Erythroblast (primary cell): ENCODE measurements around the gene KCNQ5.

Experiments used
- DNase-seq, 2 experiments: peaks; one replicate each; lab custom pipeline; 2025; lab: John Stamatoyannopoulos, UW
- GATA1 ChIP-seq: IDR thresholded peaks from 2 replicates; pipeline ENCODE4 v1.6.1; 2011; ENCODE audit warnings: low read depth, mild to moderate bottlenecking, control low read depth, low read length, moderate library complexity
- POLR2A ChIP-seq: IDR thresholded peaks from 2 replicates; pipeline ENCODE4 v1.6.1; 2011; ENCODE audit warnings: mild to moderate bottlenecking, low read length

The KCNQ5 gene

GRCh38 chr6:72850469-72850868, 228.6 kb downstream of the KCNQ5 start:
- no peak for TF ChIP-seq POLR2A
- TF ChIP-seq GATA1 = no peak

DNA sequence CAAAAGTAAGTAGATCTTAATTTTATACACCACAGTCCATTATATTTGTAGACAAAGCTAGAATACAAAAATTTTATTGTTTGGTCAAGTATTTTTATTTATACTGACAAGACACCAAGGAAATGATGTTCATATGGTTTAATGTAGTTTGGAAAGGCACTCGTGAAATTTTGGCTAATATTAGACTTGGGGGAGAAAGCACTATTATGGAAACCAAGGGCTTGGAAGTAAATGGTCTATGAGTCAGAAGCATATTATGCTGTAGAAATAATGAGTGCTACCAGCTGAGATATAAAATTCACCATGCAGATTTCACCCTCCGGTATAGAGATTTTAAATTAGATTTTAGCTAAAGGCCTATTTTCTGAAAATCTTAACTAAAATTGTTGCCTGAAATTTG, 233.6 kb downstream of the KCNQ5 start:
- TF ChIP-seq GATA1 (no peak), POLR2A (no peak)
- no peak for DNase-seq

More at GRCh38 chr6:72850469-72850868, 228.6 kb downstream of the KCNQ5 start:
- DNase-seq = no peak

- no peak for DNase-seq
- TF ChIP-seq GATA1 = no peak
- TF ChIP-seq POLR2A = no peak
Measured at GRCh38 chr6:72856801-72857200, 234.9 kb downstream of the KCNQ5 start.

DNA sequence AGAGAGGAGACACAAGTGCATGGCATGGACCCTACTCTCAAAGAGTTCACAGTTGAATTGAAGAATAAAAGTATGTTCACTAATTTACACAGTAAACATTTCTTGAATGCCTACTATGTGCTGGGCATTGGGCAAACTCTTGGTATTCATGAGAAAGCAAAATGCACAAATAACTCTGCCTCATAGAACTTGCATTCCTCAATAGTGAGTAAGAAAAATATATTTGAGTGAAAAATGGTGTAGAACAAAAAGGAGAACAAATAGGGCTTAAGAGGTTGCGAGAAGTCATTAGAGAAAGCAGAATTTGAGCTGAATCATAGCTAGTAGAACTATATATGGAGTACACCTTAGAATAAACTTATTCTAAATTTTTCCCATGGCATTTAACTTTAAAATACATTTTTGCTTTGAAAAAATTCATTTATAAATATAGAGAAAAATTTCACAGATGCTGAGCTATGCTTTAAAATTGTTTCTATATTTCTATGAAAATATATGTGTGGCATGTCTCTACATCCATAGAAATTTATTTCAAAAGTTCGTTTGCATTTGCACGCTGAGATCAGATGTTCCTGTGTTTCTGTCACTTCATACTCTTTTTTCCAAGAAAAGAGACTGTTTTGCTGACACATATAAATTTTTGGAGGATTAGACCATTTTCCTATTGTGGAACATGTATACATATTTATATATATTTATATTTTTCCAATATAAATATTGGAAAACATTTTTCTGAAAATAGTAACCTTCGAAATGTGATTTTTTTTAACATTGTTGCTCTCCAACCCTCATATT, 236.1 kb downstream of the KCNQ5 start:
- DNase-seq = no peak
- no peak for TF ChIP-seq GATA1
- no peak for TF ChIP-seq POLR2A

DNA sequence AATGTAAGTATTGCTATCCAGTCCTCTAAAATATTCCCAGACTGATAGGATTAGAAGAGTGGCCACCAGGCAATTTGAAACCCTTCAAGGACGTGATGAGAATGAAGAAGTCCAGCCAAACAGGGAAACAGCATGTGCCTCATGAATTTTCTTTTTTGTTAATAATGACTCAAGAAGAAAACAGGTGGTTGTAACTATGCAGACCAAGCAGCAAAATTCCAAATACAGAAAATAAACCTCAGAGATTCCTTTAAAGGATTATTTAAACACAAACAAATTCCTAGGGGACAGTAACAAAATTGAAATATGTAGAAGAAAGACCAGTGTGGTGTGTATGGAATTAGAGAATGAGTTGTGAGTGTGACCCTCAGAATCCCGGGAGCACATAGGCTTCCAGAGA, 239.2 kb downstream of the KCNQ5 start:
- TF ChIP-seq POLR2A = no peak
- no peak for TF ChIP-seq GATA1
- no peak for DNase-seq

DNA sequence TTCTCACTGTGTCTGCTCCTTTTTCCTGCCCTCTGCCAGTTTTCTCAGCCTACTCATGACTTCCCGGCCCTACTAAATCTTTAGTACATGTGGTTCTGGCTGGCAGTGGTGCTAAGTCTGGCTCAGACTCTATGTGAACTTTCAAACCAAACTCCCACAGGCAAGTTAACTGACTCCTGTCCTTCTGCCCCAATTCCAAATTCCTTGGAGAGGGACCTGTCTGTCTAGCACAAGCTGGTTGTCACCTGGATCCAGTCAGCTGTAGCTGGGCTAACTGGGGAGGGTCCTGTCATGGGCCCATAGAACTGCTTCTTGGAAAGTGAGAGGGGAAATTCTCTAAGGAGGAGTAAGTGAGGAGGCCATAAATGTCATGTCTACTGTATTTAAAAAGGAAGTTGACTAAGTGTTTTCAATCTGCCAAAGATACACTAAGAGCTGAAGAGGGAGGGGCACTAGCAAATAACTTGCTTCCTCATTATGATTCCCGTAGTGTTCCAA, 240.1 kb downstream of the KCNQ5 start:
- TF ChIP-seq GATA1 (no peak), POLR2A (no peak)
- DNase-seq = no peak

DNA sequence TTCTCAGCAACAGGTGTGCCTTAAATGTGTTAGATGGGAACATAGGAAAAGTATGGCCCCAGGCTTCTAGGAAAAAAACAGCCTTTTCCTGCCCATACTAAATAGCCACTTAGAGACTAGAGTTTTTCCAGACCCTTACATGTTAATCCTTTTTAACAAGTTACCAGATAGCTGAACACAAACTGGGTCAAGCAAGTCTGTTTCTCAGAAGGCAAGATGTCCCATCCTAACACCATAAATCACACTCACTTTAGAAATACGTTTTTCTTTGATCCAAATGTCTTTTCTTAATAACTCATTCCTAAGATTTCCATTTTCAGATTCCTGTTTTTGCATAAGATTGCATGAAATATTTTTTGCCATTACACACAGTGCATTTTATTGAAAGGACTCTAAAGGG, 241.3 kb downstream of the KCNQ5 start:
- TF ChIP-seq POLR2A (no peak), GATA1 (no peak)
- no peak for DNase-seq

DNA sequence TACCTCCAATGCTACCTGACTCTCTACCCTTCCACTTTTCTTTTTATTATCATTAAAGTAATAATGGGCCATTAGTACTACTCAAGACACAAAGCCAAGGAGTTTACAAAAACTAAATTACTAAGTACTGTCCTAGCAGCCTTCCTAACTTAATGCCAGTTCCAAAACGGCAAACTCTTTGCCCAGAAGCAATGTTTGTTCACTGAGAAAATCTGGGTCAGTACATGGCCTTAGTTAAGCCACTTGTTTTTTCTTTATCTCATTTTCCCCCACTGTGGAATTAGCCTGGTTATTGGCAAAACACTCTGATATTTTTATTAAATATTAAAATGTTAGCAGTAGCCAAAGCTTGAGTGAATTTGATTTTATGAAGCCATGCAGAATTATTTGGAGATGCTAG, 242.4 kb downstream of the KCNQ5 start:
- DNase-seq = no peak
- TF ChIP-seq POLR2A (no peak), GATA1 (no peak)

DNA sequence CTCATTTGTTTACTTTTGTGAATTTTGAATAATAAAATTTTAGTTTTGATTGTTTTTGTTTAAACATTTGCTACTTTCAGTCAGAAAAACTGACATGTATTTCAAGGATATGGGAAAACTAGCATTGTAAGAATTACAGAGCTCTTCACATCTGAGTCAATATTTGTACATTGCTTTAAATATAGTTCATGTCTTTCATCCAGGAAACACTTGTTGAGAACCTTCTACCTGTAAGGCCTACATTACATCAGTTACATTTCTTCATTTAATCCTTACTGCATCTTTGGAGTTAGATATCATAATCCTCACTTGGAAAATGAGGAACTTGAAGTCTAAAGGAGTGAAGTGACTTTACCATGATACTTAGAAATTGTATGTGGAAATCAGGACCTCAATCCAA, 242.9 kb downstream of the KCNQ5 start:
- TF ChIP-seq POLR2A (no peak), GATA1 (no peak)
- DNase-seq = no peak

DNA sequence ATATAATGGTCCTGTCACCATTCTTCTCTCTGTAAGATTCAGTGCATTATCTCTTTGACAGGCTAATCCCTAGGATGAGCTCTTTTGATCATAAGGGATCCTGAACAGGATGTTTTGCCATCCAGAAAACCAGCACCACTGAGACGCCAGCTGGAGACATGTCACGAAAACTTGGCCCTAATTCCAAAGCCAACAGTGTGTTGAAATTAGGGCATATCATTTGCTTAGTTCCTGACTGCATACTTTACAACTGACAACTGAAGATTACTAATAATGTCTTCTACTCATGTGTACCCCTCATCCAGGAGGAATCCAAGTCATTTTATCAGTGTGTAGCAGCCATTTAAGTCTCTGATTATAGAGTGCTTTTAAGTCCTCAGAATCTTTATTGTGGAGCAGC, 243.6 kb downstream of the KCNQ5 start:
- DNase-seq = no peak
- TF ChIP-seq POLR2A (no peak), GATA1 (no peak)

GRCh38 chr6:72869621-72870020, 247.8 kb downstream of the KCNQ5 start:
- TF ChIP-seq POLR2A (no peak), GATA1 (no peak)

DNA sequence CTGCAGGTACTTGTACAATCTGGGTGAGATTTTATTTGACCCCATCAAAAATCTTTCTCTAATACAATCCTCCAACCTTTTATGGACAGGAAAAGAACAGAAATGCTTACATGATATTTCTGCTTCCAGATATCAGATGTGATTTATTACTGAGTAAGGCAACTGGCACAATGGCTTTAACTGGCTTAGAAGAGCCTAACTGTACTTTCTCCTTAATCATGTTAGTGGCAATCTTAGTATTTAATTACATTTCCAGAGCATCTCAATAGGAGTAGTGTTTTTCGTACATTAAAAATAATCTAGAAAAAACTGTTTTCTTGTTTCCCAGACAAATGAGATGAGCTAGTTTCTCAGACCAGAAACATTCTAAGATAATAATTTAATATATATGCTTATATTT, 251.6 kb downstream of the KCNQ5 start:
- no peak for TF ChIP-seq GATA1
- TF ChIP-seq POLR2A = no peak
- DNase-seq = no peak

More at GRCh38 chr6:72869621-72870020, 247.8 kb downstream of the KCNQ5 start:
- DNase-seq = no peak

GRCh38 chr6:72876256-72876655, 254.4 kb downstream of the KCNQ5 start:
- no peak for TF ChIP-seq POLR2A
- no peak for TF ChIP-seq GATA1
- DNase-seq = no peak

GRCh38 chr6:72886170-72886569, 264.3 kb downstream of the KCNQ5 start:
- no peak for DNase-seq
- TF ChIP-seq GATA1 (no peak), POLR2A (no peak)

DNA sequence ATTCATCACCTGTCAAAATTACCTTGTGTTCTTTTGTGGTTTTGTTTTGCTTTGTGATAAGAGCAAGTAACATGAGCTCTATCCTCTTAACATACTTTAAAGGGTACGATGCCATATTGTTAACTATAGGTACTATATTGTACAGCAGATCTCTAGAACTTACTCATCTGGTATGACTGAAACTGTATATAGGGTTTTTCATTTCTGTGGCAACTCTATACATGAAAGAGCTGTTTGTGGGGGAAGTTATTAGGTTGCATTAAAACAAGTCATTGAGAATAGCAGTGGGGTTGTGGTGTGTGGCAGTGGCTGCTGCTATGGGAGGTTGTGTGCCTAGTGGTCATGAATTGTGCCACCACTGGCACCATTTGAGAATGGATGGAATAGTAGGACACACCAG, 268.4 kb downstream of the KCNQ5 start:
- no peak for TF ChIP-seq POLR2A
- no peak for TF ChIP-seq GATA1
- no peak for DNase-seq
